Nephron (organoid): ENCODE measurements around the gene BORCS5.
"Not testable (repeated sequence)": the region's sequence is repeated elsewhere in the genome, so short reads cannot be mapped to it uniquely, and the experiment has no call there.

Source experiments
- H3K27ac Mint-ChIP-seq, 3 experiments: 2 replicates each; pipeline ENCODE4 v1.8.0; 2020; ENCODE audit warnings: mixed read lengths in 3 of 3, mild to moderate bottlenecking in 2 of 3, moderate library complexity in 1 of 3
- H3K27me3 Mint-ChIP-seq: 2 replicates; pipeline ENCODE4 v1.8.0; 2021; ENCODE audit warnings: low read depth, mild to moderate bottlenecking, moderate library complexity, mixed read lengths
- H3K36me3 Mint-ChIP-seq: 2 replicates; pipeline ENCODE4 v1.8.0; 2020; ENCODE audit warnings: low read depth, mixed read lengths
- H3K4me1 Mint-ChIP-seq: 2 replicates; pipeline ENCODE4 v1.8.0; 2020; ENCODE audit warnings: mixed read lengths
- H3K4me3 Mint-ChIP-seq, 3 experiments: 2 replicates each; pipeline ENCODE4 v1.8.0; 2020; ENCODE audit warnings: mild to moderate bottlenecking in 3 of 3, mixed read lengths in 3 of 3, moderate library complexity in 2 of 3
- H3K9me3 Mint-ChIP-seq: 2 replicates; pipeline ENCODE4 v1.8.0; 2020; ENCODE audit warnings: mixed read lengths
- TF ChIP-seq, protein P1 (sequence below), 3 experiments: fragments of 200-600 bp; sonication (generic); IDR thresholded peaks; one replicate each; pipeline ENCODE4 v1.5.0; 2021; ENCODE audit warnings: antibody characterized with exemption in 3 of 3; ENCODE audit not compliant: unreplicated experiment in 3 of 3

The BORCS5 gene

DNA sequence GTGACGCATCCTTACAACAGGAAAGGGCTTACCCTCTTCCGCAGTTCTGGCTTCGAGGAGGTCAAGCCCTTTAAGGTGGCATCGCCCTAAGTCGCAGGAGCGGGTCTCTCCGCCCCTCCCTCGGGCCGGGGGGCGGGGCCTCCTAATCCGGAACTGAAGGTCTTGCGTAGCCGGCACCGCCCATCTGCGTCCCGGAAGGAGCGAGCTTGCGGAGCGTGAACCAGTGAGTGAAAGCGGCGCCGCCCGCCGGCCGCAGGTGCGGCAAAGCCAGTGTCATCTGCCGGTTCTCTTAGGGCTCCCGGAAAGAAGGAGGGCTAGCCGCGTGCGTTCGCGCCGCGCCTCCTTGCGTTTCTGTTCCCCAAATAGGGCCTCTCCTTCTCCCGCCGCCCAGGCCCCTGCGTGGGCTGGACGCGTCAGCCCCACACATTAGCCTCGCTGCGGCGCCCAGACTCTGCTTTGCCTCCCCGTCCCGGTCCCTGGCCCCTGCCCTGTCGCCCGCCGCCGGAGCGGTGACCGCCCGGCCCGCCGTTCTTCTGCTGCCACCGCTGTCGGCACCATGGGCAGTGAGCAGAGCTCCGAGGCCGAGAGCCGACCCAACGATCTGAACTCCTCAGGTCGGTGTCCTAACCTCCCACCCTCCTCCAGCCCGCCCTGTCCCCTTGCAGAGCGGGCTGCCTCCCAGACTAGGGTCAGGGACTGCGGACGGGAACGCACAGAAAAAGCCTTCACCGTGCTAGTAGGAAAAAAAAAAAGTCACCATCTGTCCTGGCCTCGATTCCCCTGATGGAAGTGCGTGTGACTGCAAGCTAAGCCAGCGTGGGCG is at the start of gene BORCS5:
TSS of gene BORCS5 (plus strand) at position 183 of the 823 bp plus-strand sequence. CDS start at position 557, 374 bp downstream.
- no peaks in the 10 kb centered on the region for H3K9me3 Mint-ChIP-seq
- peaks cover 28% of the 10 kb centered on the region for H3K4me1 Mint-ChIP-seq
- no peaks in the 10 kb centered on the region for H3K36me3 Mint-ChIP-seq
- TF ChIP-seq, protein P1, sequence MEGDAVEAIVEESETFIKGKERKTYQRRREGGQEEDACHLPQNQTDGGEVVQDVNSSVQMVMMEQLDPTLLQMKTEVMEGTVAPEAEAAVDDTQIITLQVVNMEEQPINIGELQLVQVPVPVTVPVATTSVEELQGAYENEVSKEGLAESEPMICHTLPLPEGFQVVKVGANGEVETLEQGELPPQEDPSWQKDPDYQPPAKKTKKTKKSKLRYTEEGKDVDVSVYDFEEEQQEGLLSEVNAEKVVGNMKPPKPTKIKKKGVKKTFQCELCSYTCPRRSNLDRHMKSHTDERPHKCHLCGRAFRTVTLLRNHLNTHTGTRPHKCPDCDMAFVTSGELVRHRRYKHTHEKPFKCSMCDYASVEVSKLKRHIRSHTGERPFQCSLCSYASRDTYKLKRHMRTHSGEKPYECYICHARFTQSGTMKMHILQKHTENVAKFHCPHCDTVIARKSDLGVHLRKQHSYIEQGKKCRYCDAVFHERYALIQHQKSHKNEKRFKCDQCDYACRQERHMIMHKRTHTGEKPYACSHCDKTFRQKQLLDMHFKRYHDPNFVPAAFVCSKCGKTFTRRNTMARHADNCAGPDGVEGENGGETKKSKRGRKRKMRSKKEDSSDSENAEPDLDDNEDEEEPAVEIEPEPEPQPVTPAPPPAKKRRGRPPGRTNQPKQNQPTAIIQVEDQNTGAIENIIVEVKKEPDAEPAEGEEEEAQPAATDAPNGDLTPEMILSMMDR (IDR thresholded peaks at IDR 0.05; ENCODE audit: unreplicated experiment in 3 of 3): peak in 2 of 3 experiments; percentile 22 to 32
- peak within 1 kb of the TSS; percentile 97 to 99 (median 98) for H3K27ac Mint-ChIP-seq
- peak within 1 kb of the TSS; percentile 91 to 98 (median 94) for H3K4me3 Mint-ChIP-seq
- H3K27me3 Mint-ChIP-seq: no peaks in the 10 kb centered on the region

DNA sequence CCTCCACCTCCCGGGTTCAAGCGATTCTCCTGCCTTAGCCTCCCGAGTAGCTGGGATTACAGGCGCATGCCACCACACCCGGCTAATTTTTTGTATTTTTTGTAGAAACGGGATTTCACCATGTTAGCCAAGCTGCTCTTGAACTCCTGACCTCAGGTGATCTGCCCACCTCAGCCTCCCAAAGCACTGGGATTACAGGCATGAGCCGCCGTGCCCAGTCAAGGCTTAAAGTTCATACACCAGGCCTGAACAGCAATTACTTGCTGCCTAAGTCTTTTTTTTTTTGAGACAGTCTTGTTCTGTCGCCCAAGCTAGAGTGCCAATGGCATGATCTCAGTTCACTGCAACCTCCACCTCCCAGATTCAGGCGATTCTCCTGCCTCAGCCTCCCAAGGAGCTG is 46.2 kb upstream of the BORCS5 start:
- not testable (repeated sequence) for H3K27ac Mint-ChIP-seq, H3K9me3 Mint-ChIP-seq, H3K36me3 Mint-ChIP-seq, H3K27me3 Mint-ChIP-seq, H3K4me3 Mint-ChIP-seq, H3K4me1 Mint-ChIP-seq

DNA sequence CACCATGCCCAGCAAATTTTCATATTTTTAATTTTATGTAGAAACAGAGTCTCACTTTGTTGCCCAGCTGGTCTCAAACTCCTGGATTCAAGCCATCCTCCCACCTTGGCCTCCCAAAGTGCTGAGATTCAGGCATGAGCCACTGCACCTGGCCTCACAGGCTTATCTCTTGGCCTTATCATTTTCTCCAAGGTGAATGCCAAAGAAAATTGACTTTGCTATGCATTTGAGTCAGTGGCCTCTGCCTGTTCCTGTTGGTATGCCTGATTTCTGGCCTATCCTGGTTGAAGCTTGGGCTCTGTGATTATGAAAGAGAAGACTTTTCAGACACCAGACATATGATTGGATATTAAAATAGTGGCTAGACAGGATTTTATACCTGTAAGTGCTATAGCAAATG is 41.0 kb upstream of the BORCS5 start:
- no peaks in the 10 kb centered on the region for H3K36me3 Mint-ChIP-seq
- H3K27ac Mint-ChIP-seq: peak overlapping the region in 1 of 3 experiments; percentile 58
- H3K9me3 Mint-ChIP-seq: no peaks in the 10 kb centered on the region
- TF ChIP-seq, protein P1 (IDR thresholded peaks at IDR 0.05; ENCODE audit: unreplicated experiment in 3 of 3): no peak
- no peak overlapping the region for H3K4me3 Mint-ChIP-seq
- no peaks in the 10 kb centered on the region for H3K27me3 Mint-ChIP-seq
- H3K4me1 Mint-ChIP-seq: peaks cover 15% of the 10 kb centered on the region

DNA sequence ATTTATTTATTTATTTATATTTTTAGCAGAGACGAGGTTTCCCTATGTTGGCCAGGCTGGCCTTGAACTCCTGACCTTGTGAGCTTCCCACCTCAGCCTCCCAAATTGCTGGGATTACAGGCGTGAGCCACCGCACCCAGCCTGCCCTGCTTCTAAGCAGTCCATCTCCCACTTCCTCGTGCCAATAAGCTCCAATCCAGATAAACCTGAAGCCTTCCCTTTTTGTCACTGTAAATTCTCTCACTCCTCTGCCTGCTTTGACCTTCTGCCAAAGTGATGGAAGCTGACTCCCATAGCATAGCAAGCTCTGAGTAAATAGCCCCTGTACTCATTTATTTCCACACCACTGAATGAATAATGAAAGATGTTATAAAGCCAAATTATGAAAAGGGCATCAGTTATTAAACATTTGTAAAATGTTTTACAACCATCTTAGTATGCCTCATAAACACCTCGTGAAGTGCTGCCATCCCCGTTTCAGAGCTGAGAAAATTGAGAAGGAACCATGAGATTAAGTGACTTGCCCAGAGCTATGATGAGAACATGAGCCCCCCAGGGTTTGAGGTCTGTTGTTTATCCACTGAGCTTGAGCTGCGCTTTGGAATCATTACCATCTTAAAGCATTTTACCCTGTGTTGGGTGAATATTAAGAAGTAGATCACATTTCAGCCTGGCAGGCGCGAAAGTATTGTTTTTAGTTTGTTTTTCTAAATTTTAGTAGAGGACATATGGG is 37.3 kb upstream of the BORCS5 start:
- H3K36me3 Mint-ChIP-seq: no peaks in the 10 kb centered on the region
- TF ChIP-seq, protein P1 (IDR thresholded peaks at IDR 0.05; ENCODE audit: unreplicated experiment in 3 of 3): no peak

DNA sequence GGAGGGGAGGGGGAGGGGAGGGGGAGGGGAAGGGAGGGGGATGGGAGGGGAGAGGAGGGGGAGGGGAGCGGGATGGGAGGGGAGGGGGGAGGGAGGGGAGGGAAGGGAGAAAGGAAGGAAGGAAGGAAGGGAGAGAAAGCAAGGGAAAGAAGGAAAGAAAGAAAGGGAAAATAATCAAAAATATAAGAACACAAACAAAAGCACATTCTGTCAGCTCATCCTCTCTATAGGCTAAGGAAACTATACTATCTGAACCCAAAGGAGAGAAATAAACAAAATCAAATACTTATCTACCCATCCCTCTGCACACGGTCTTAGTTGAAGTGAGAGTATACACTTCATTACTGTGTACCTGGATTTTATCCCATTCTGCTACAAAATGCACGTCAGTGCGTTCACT is 33.8 kb upstream of the BORCS5 start:
- TF ChIP-seq, protein P1 (IDR thresholded peaks at IDR 0.05; ENCODE audit: unreplicated experiment in 3 of 3): no peak
- Mint-ChIP-seq H3K4me1 (peaks cover 47% of the 10 kb centered on the region), H3K4me3 (no peak overlapping the region), H3K27ac (peak overlapping the region; percentile 58 to 85 (median 77)), H3K36me3 (no peaks in the 10 kb centered on the region), H3K27me3 (no peaks in the 10 kb centered on the region), H3K9me3 (peaks cover 5% of the 10 kb centered on the region)

More for the DNA sequence above, 37.3 kb upstream of the BORCS5 start:
- peaks cover 5% of the 10 kb centered on the region for H3K9me3 Mint-ChIP-seq
- no peaks in the 10 kb centered on the region for H3K27me3 Mint-ChIP-seq
- peaks cover 39% of the 10 kb centered on the region for H3K4me1 Mint-ChIP-seq
- peak overlapping the region; percentile 31 to 54 (median 34) for H3K4me3 Mint-ChIP-seq
- H3K27ac Mint-ChIP-seq: peak overlapping the region; percentile 93 to 95 (median 95)

DNA sequence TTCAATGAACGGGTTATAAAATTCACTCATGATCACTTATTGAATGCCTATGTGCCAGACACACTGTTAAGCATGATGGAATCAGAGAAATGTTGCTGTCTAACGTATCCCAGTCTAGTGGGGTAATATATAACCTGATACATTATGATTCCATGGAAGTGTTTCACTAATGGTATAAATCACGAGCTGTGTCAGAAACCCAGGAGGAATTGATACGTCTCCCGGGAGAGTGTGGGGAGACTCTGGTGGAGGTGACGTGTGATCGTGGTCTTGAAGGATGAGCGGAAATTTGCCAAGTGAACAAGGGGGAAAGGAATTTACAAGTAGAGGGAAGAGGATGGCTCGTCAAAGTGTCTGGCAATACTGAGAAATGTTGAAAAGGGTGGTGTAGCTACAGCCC is 33.3 kb upstream of the BORCS5 start:
- TF ChIP-seq, protein P1 (IDR thresholded peaks at IDR 0.05; ENCODE audit: unreplicated experiment in 3 of 3): no peak
- no peaks in the 10 kb centered on the region for H3K36me3 Mint-ChIP-seq
- no peak overlapping the region for H3K4me3 Mint-ChIP-seq
- H3K27me3 Mint-ChIP-seq: no peaks in the 10 kb centered on the region
- peaks cover 47% of the 10 kb centered on the region for H3K4me1 Mint-ChIP-seq
- peaks cover 5% of the 10 kb centered on the region for H3K9me3 Mint-ChIP-seq
- peak overlapping the region; percentile 58 to 85 (median 77) for H3K27ac Mint-ChIP-seq
